NCI-H526 treated with DMSO at 0.1 percent for 48 hours (cell line): ENCODE results near the gene PJVK.

Experiments used
- DNase-seq: peaks from one replicate; lab custom pipeline; 2025; lab: John Stamatoyannopoulos, UW

PJVK gene

DNA sequence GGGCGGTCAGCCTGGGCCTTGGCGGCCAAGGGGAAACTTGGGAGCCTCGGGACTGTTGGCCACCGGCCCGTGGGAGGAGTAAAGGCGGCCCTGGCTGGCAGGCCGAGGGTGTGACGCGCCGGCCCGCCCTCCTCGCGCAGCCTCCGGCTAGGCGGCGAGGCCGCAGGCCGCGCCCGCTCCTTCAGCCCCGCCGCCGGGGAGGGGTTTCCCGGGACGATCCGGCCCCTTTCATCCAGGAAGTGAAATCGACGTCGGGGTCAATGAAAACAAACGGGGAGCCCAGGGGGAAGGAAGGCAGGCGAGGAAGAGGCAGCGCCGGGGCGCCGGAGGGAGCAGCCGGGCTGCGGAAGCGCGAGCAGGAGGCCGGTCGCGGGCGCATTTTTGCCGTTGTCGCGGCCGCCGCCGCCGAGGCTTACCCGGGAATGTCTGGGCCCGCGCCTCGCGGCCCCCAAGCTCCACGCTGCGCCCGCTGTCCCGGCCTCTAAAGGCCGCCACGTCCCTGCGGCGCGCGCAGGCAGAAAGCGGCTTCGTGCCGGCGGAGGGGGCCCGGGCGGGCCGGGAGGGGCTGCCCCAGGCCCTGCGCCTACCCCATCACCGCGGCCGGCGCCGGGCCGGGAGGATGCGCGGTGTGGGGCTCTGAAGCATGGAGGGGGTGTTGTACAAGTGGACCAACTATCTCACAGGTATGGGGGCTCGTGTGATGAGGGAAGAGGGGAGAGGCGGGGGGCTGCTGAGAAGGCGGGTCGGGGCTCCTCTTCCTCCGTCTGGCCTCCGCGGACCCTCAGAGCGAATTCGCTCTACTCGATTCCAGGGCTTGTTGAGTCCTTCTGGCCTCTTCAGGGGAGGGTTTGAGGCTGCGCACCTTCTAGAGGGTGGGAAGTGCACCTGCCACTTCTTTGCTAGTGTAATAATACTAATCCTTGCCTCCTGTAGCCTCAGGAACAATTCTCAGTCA lies 29.3 kb downstream of the PJVK start, which contains the start of gene PLEKHA3:
Gene PLEKHA3, plus strand, starts transcription at position 231 of the 955 bp plus-strand sequence. Its CDS starts 413 bp downstream, at position 644.
- peak; percentile 93 for DNase-seq

DNA sequence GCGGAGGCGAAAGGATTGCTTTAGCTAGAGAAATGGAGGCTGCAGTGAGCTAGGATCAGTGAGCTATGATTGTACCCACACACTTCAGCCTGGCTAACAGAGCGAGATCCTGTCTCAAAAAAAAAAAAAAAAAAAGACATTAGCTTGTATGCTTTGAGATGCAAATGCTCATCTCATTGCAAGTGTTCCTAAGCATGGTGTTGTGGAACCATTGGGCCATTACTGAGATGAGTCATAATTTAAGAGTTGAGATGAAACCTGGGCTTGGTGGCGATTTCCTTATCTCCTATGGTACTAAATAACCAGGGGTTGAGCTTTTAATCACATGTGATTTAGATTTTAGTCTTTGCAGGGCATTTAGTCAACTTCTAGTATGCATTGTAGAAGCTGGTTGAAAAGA lies 31.3 kb downstream of the PJVK start:
- no peak for DNase-seq

DNA sequence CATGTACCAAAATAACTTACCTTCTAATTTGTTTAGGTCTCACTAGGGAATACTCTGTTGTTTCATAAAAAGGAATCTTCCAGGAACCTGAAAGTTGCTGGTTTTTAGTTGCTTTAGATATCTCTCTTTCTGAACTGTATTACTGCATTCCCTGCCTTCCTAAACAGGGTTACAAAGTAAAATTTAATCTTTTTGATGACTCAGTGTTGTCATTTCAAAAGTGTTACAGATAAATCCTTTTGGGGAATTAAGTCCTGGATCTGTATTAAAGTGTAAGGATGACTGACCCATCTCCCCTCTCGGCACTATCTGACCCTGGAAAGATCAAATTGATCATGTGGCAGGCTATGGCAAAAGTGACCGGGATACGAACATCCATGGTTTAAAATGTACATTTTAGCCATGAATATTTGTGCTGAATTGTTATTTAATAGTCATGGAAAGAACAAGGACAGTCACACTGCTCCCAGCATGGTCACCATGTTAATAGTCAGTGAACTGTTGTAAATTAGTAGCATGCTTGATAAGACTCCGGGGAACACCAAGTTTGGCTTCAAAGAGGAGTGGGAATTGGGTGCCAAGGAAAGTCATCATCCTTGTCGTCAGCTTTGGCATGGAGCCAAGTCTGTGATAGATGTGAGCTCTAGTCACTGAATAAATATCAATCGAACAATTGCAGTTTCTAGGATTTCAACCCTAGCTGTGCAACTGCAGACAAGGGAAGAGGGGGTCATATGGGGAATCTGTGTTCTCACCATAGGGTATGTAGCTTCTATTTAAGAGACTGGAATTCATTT lies 33.3 kb downstream of the PJVK start:
- DNase-seq = no peak

DNA sequence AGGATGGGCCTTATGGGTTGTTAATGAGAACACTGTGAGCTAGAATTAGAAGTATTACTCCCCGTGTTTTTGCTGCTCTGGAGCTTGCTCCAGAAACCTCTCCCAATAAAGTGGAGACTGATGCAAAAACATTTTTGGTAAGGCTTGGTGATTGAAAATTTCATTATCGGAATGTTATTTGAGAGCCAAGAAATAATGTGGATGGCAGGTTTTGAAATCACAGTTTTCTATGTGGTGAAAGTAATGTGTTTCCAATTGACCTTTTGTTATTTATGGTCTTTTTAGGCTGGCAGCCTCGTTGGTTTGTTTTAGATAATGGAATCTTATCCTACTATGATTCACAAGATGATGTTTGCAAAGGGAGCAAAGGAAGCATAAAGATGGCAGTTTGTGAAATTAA lies 34.2 kb downstream of the PJVK start:
- no peak for DNase-seq

DNA sequence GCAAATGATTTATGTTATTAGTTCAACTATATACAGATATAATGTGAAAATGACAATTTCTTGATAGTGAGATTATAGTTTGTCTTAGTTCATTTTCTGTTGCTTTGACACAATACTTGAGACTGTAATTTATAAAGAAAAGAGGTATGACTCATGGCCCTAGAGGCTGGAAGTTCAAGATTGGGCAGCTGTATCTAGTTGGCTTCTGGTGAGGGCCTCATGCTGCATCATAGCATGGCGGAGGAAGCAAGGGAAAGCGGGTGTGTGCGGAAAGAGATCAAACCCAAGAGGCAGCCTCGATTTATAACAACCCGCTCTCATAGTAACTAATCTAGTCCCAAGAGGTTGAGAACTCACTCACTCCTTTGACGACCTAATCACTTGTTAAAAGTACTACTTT lies 40.4 kb downstream of the PJVK start:
- no peak for DNase-seq

DNA sequence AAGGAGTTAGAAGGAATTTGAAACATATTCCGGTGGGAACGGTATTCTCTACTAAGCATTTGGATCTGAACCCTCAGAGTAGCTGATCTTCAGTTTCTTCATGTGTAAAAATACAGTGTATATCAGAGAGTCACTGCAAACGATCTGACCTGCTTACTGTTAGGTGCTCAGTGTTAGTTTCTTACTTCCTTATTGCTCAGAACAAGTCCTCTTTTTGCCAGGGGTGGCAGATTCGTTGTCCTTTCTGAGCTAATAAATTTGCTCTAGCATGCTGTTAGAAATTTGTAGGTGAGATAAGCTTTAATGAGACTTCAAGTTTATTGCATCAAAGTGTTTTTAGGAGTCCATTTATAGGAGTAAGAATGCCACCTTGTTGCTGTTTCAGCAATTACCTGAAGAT lies 44.9 kb downstream of the PJVK start:
- DNase-seq = no peak

DNA sequence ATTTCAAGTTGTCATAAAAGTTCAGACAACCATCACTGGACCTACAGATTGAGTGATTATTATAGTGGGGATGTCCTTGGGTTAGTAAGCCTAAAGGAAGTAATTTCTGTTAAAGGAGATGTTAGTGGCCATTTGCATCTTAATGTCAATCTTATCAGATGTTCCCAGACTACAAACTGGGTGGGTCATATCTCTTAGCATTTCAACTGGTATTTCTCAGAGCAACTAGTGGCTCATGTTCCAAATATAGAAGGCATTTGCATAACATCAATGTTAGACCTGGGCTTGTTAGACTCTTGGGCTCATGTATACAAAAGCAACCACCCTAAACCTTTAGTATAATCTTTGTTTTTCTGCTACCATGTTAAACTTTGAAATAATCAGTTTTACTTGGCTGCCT lies 47.0 kb downstream of the PJVK start:
- DNase-seq = peak; percentile 65

DNA sequence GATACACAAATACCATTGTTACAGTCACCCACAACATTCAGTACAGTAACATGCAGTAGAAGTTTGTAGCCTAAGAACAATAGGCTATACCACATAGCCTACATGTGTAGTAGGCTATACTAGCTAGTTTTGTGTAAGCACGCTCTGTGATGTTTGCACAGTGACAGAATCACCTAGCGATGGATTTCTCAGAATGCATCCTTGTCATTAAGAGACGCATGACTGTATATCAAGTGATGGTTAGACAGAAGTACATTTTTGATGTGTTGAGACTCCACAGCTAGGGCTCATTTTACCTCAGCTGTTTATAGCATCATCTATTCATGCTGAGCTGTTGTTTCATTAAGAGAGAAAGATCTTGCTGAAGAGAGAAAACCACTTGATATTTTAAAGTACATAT lies 48.5 kb downstream of the PJVK start:
- DNase-seq = no peak

DNA sequence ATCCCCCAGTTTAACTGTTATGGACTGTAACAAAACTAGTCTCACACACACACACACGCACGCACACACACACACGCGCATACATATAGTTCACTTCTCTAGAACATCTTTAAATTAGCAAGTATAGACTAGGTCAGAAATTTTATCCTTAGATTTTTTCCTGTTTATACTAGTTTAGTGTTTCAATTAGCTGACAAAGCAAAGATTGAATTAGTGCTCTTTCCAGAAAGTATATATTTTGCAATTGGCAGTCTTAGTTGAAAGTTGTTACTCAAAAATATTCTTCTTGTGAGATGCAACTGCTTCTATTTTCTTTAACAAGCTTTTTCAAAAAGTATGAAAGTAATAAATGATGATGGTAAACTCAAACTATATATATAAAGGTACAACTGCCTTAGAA lies 51.6 kb downstream of the PJVK start:
- DNase-seq = no peak

DNA sequence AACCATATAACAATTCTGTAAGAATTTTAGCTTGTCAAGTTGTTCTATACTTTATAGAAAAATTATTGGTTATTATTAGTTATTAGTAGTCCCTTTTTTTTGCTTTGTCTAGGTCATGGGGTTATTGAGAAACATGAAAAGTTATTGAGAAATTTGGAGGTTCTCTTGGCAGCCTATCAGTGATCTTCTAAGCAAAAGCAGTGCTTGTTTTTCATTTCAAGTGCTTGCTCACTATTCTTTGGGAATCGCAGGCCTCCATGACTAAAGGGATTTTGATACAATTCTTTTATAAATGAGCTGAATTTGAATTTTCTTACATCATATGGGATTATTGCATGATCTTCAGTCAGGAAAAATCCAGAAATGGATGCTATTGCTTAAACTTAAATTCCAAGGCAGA lies 54.9 kb downstream of the PJVK start:
- DNase-seq = no peak

DNA sequence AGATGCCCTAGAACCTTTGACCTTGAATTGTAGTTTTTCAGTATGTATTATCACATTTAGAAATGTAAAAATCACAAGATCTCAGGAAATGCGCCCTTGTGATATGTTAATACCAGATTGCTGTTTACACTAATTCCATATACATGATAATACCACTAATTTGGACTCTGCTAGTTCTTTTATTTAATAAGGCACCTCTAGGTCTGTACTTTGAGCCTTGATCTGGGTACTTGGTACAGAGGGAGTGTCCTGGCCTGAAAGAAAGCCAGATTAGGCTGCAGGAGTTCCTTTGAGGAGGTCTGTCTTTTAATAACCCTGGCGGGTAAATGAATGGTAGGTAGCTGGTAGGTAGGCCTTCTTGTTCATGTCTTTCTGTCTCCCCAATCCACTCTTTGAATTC lies 55.3 kb downstream of the PJVK start:
- no peak for DNase-seq

DNA sequence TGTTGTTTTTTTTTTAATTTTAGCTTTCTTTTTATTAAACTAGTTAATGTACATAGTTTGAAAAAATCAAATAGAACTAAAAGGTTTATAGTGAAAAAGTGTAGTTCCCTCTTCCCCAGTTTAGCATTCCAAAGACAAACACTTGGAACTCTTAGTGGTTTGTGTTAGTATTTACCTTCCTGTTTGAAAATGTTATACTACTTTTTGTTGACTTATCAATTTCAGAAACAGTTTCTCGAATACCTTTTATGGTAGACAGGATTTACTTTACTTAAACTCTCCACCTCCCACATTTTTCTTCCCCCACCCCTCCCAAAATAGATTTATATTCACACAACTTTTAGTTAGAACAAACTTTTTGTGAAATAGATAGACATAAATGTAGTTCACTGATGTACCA lies 55.8 kb downstream of the PJVK start:
- DNase-seq = no peak

DNA sequence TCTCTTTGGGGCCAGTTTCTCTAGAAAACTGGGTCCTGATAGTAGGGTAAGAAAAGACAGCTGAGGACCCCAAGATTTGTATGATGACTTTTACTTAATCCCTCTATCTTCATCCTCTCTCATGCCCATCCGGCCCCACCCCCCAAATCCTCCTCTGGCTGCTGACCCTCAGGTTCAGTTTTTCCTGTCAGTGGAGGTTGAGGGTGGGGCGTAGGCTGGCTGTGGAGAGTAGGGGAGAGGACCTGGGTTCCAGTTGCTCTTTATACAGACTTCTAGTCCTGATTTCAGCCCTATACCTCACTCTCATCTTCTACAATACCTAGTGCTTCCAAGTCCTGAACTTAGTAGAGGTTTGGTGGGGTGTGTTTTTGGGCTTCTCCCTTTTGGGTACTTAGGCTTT lies 57.5 kb downstream of the PJVK start:
- DNase-seq = no peak

DNA sequence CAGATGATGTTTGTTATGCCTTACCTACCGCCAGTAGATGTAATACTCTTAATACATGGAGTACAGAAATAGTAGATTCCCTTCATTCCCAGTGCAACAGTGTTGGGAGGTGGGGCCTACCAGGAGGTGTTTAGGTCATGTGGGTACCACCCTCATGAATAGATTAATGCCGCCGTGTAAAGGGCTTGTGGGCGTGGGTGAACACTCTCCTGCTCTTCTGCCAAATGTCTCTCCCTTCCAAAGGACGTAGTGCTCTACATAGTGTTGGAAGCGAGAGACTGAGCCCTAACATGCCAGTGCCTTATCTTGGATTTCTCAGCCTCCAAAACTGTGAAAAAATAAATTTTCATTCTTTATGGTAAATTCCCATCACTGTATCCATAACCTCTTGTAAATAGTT lies 59.2 kb downstream of the PJVK start:
- DNase-seq = no peak
